IMR-90 (cell line): ENCODE data around the gene SWI5. TPM values are rescaled to one million over a fixed set of nuclear protein-coding genes. Genes with fewer than 3 reads are reported as not detected.

Source experiments
- ATAC-seq: fragments of 200-7000 bp; cut with Tn5 transposase; 2 replicates; pipeline ENCODE4 v1.9.1; 2020; ENCODE audit warnings: low read depth, mild to moderate bottlenecking, moderate library complexity
- BruUV-seq: library from RNA; stranded (reverse); fragments of 400-500 nt; replicated peaks from 2 replicates; lab custom pipeline; 2021; lab: Mats Ljungman, UMichigan
- CTCF ChIA-PET: fragments of 300-600 bp; formaldehyde crosslinking; extraction: SDS; loops from one replicate; lab custom pipeline; 2021; ENCODE audit warnings: antibody characterized with exemption; lab: Yijun Ruan, JAX
- POLR2A ChIA-PET: fragments of 300-600 bp; sonication (Branson Sonifier 250); formaldehyde crosslinking; loops from one replicate; lab custom pipeline; 2022; ENCODE audit warnings: antibody characterized with exemption; ENCODE audit not compliant: unreplicated experiment; lab: Charles Lee
- DNase-seq: peaks from one replicate; pipeline ENCODE4 v3.0.0; 2013
- H2AFZ ChIP-seq: replicated peaks from 2 replicates; pipeline ENCODE3; 2013; ENCODE audit warnings: low read length, mild to moderate bottlenecking; ENCODE audit not compliant: poor library complexity
- H2AK5ac ChIP-seq: 2 replicates; pipeline ENCODE4 v1.6.1; 2013; ENCODE audit warnings: low read depth, low read length, inconsistent platforms
- H2AK9ac ChIP-seq: replicated peaks from 2 replicates; pipeline ENCODE3; 2013; ENCODE audit warnings: mild to moderate bottlenecking, low read depth, low read length, moderate library complexity; ENCODE audit not compliant: poor library complexity
- H2BK120ac ChIP-seq: 2 replicates; pipeline ENCODE4 v1.6.1; 2013; ENCODE audit warnings: low read depth, low read length, inconsistent platforms
- H2BK15ac ChIP-seq: 3 replicates; pipeline ENCODE4 v1.6.1; 2013; ENCODE audit warnings: low read depth, low read length, inconsistent platforms
- H2BK20ac ChIP-seq: 2 replicates; pipeline ENCODE4 v1.6.1; 2013; ENCODE audit warnings: low read depth, mild to moderate bottlenecking, inconsistent platforms, low read length, moderate library complexity
- H2BK5ac ChIP-seq: 2 replicates; pipeline ENCODE4 v1.6.1; 2013; ENCODE audit warnings: mild to moderate bottlenecking, low read depth, low read length, inconsistent platforms; ENCODE audit not compliant: poor library complexity, severe bottlenecking
- H3K14ac ChIP-seq: replicated peaks from 2 replicates; pipeline ENCODE4 v1.6.1; 2013; ENCODE audit warnings: low read depth, low read length, inconsistent platforms
- H3K18ac ChIP-seq: 2 replicates; pipeline ENCODE4 v1.6.1; 2013; ENCODE audit warnings: low read depth, low read length, control low read depth
- H3K23ac ChIP-seq: 2 replicates; pipeline ENCODE4 v1.6.1; 2013; ENCODE audit warnings: low read depth, low read length, inconsistent platforms
- H3K27ac ChIP-seq: 2 replicates; pipeline ENCODE4 v1.5.1; 2013; ENCODE audit warnings: mild to moderate bottlenecking, control low read depth, low read length; ENCODE audit not compliant: insufficient read depth
- H3K27me3 ChIP-seq: 2 replicates; pipeline ENCODE4 v1.6.1; 2013; ENCODE audit warnings: low read length; ENCODE audit not compliant: control insufficient read depth, insufficient read depth
- H3K36me3 ChIP-seq: 2 replicates; pipeline ENCODE4 v1.6.1; 2013; ENCODE audit warnings: low read length, mixed read lengths; ENCODE audit not compliant: control insufficient read depth, insufficient read depth
- H3K4ac ChIP-seq: 2 replicates; pipeline ENCODE4 v1.6.1; 2013; ENCODE audit warnings: low read depth, low read length, inconsistent platforms
- H3K4me1 ChIP-seq: 2 replicates; pipeline ENCODE4 v1.6.1; 2013; ENCODE audit warnings: low read length, mixed read lengths; ENCODE audit not compliant: control insufficient read depth, insufficient read depth
- H3K4me2 ChIP-seq: 2 replicates; pipeline ENCODE4 v1.6.1; 2013; ENCODE audit warnings: low read depth, mild to moderate bottlenecking, control low read depth, low read length, moderate library complexity
- H3K4me3 ChIP-seq: 2 replicates; pipeline ENCODE4 v1.5.1; 2013; ENCODE audit warnings: low read depth, mild to moderate bottlenecking, control low read depth, low read length, moderate library complexity; ENCODE audit not compliant: insufficient read depth
- H3K56ac ChIP-seq: 2 replicates; pipeline ENCODE4 v1.6.1; 2013; ENCODE audit warnings: low read length, inconsistent platforms; ENCODE audit not compliant: insufficient read depth; ENCODE audit errors: extremely low read depth
- H3K79me1 ChIP-seq, 2 experiments: 2 replicates each; pipeline ENCODE4 v1.6.1; 2013; ENCODE audit warnings: low read length in 2 of 2, inconsistent platforms in 1 of 2, low read depth in 1 of 2
- H3K9ac ChIP-seq: 2 replicates; pipeline ENCODE4 v1.6.1; 2013; ENCODE audit warnings: low read depth, low read length, control low read depth
- H3K9me1 ChIP-seq: 2 replicates; pipeline ENCODE4 v1.6.1; 2013; ENCODE audit warnings: low read length, inconsistent platforms; ENCODE audit not compliant: insufficient read depth
- H3K9me3 ChIP-seq: 2 replicates; pipeline ENCODE4 v1.6.1; 2013; ENCODE audit warnings: low read length; ENCODE audit not compliant: control insufficient read depth, insufficient read depth
- H4K20me1 ChIP-seq: 2 replicates; pipeline ENCODE4 v1.6.1; 2013; ENCODE audit warnings: low read length, inconsistent platforms; ENCODE audit not compliant: insufficient read depth
- H4K5ac ChIP-seq: 2 replicates; pipeline ENCODE4 v1.6.1; 2013; ENCODE audit warnings: mild to moderate bottlenecking, low read depth, low read length, control low read depth
- H4K8ac ChIP-seq, 2 experiments: 2 replicates each; pipeline ENCODE4 v1.6.1; 2013; ENCODE audit warnings: low read depth in 2 of 2, low read length in 2 of 2, control low read depth in 1 of 2, inconsistent platforms in 1 of 2
- H4K91ac ChIP-seq: 2 replicates; pipeline ENCODE4 v1.6.1; 2013; ENCODE audit warnings: low read depth, low read length, inconsistent platforms; ENCODE audit not compliant: insufficient read depth
- BHLHE40 ChIP-seq: fragments of 150-350 bp; IDR thresholded peaks from 2 replicates; pipeline ENCODE4 v1.6.1; 2016; ENCODE audit warnings: mild to moderate bottlenecking, low read depth, low read length
- CEBPB ChIP-seq: IDR thresholded peaks from 2 replicates; pipeline ENCODE4 v1.6.1; 2012; ENCODE audit warnings: low read depth, low read length, improper control_type of control experiment
- CHD1 ChIP-seq: IDR thresholded peaks from 2 replicates; pipeline ENCODE4 v1.6.1; 2012; ENCODE audit warnings: low read depth, low read length, improper control_type of control experiment
- CTCF ChIP-seq: conservative IDR thresholded peaks from 2 replicates; pipeline ENCODE4 v1.5.1; 2012; ENCODE audit warnings: mild to moderate bottlenecking, low read depth, low read length, improper control_type of control experiment
- MAZ ChIP-seq: IDR thresholded peaks from 2 replicates; pipeline ENCODE4 v1.6.1; 2012; ENCODE audit warnings: low read depth, mild to moderate bottlenecking, low read length, improper control_type of control experiment, moderate library complexity, borderline replicate concordance
- POLR2A ChIP-seq: IDR thresholded peaks from 2 replicates; pipeline ENCODE4 v1.6.1; 2012; ENCODE audit warnings: mild to moderate bottlenecking, low read depth, low read length
- RCOR1 ChIP-seq: IDR thresholded peaks from 2 replicates; pipeline ENCODE4 v1.6.1; 2012; ENCODE audit warnings: mild to moderate bottlenecking, low read length, improper control_type of control experiment; ENCODE audit not compliant: insufficient replicate concordance
- RFX5 ChIP-seq: IDR thresholded peaks from 2 replicates; pipeline ENCODE4 v1.8.0; 2012; ENCODE audit warnings: low read depth, mild to moderate bottlenecking, low read length, moderate library complexity
- USF2 ChIP-seq: fragments of 150-350 bp; IDR thresholded peaks from 2 replicates; pipeline ENCODE4 v1.6.1; 2017; ENCODE audit warnings: mild to moderate bottlenecking, antibody characterized with exemption, low read length, low read depth
- WGBS, 2 experiments: methylation state at CpG; one replicate each; pipeline versions ENCODE4 v1.1.5 to v1.1.7; 2013; ENCODE audit warnings: missing lambda C conversion rate in 2 of 2; ENCODE audit not compliant: insufficient read length in 1 of 2; ENCODE audit errors: extremely low coverage in 2 of 2; 5-methylcytosine and 5-hydroxymethylcytosine counted together
- dilution Hi-C: fragments of 300-500 bp; cut with HindIII; formaldehyde crosslinking; loops from one replicate; pipeline ENCODE4 v1.14.3; 2018; ENCODE audit warnings: low sequenced_read_pairs; ENCODE audit not compliant: unreplicated experiment
- in situ Hi-C: fragments of 300-500 bp; cut with MboI; formaldehyde crosslinking; loops from 3 replicates; pipeline ENCODE4 v1.14.3; 2019; ENCODE audit warnings: low sequenced_read_pairs, inconsistent platforms, mixed read lengths
- intact Hi-C: fragments of 100-400 bp; cut with micrococcal nuclease; formaldehyde crosslinking; loops from 2 replicates; pipeline ENCODE4 v1.10.0; 2022
- polyA plus RNA-seq, 3 experiments: library from polyadenylated mRNA; depleted of rRNA; stranded (reverse); fragments of >200 nt; gene quantifications; 2 replicates each; pipeline ENCODE4 v1.2.3, GENCODE V29; 2012; ENCODE audit warnings: low replicate concordance in 1 of 3
- total RNA-seq: library from RNA; depleted of rRNA; stranded (reverse); fragments of >200 nt; gene quantifications from 2 replicates; pipeline ENCODE4 v1.2.3, GENCODE V29; 2012
- TF ChIP-seq, protein P1 (sequence below): fragments of 150-350 bp; IDR thresholded peaks from 2 replicates; pipeline ENCODE4 v1.6.1; 2016; ENCODE audit warnings: low read depth, mild to moderate bottlenecking, low read length, moderate library complexity, borderline replicate concordance

The SWI5 gene
- total and polyA plus RNA-seq, 2 of the 4 experiments (the other 2 are of a cell fraction): 38.9 to 93.5 TPM

DNA sequence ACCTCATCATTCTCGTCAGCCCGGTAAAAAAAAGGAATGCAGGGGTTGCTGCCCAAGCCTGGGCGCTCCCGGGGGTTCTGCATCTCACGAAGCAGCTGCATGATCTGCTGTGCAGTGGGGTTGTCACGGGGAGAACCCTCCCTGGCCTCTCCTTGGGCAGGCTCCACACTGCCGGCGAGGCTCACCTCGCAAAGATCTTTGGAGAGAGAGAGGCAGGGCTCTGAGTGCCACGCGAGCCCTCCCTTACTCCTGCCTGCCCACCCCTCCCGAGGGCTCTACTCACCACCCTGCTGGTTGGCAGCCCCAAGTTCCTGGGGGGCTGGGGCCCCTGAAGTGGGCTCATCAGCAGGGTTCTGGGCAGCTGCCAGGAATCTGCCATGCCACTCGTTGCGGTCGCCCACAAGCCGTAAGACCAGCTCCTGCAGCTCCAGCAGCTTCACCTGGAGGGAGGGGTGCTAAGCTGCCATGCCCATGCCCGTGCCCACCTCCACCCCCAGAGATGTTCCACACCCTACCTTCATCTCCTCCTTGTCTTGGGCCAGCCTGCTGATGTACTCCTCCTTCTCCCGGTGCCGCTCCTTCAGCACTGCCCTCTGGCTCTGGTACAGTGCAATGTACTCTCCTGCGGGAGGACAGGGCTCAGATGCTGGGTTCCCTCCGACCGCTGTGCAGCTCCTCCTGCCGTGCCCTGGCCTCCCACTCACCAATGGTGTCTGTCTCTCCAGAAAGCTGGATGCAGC is 18.8 kb upstream of the SWI5 start:
- Histone ChIP-seq H3K4me2 (no peak overlapping the region), H3K4me1 (no peaks in the 10 kb centered on the region), H2AK5ac (no peak overlapping the region), H3K36me3 (peaks cover 63% of the 10 kb centered on the region), H3K79me1 (peaks cover 5% of the 10 kb centered on the region in 2 experiments; a peak in 1 of 4 replicates), H3K23ac (no peak overlapping the region), H4K5ac (no peak overlapping the region), H3K27me3 (no peaks in the 10 kb centered on the region), H2BK120ac (no peak overlapping the region), H4K8ac (no peak overlapping the region), H2BK15ac (no peak overlapping the region), H2BK5ac (no peak overlapping the region), H3K27ac (no peak overlapping the region), H3K56ac (no peak overlapping the region), H3K14ac (no peak overlapping the region), H3K4me3 (no peak overlapping the region), H2AK9ac (no peak overlapping the region), H2AFZ (no peak overlapping the region), H4K20me1 (peaks cover 12% of the 10 kb centered on the region), H3K18ac (no peak overlapping the region), H4K91ac (no peak overlapping the region), H3K9me1 (no peaks in the 10 kb centered on the region), H3K9me3 (no peaks in the 10 kb centered on the region), H2BK20ac (no peak overlapping the region), H3K9ac (no peak overlapping the region), H3K4ac (no peak overlapping the region)
- in situ Hi-C loops: no loop called here
- DNase-seq (no peak), ATAC-seq (no peak)
- intact Hi-C loops: no loop called here
- ChIA-PET CTCF (no interaction called here), POLR2A (no interaction called here)
- dilution Hi-C loops: no loop called here
- TF ChIP-seq MAZ (no peak), CTCF (no peak), RCOR1 (no peak), USF2 (no peak), POLR2A (no peak), CHD1 (no peak), CEBPB (no peak), RFX5 (no peak), BHLHE40 (no peak)
- TF ChIP-seq, protein P1, sequence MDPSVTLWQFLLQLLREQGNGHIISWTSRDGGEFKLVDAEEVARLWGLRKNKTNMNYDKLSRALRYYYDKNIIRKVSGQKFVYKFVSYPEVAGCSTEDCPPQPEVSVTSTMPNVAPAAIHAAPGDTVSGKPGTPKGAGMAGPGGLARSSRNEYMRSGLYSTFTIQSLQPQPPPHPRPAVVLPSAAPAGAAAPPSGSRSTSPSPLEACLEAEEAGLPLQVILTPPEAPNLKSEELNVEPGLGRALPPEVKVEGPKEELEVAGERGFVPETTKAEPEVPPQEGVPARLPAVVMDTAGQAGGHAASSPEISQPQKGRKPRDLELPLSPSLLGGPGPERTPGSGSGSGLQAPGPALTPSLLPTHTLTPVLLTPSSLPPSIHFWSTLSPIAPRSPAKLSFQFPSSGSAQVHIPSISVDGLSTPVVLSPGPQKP: no peak
- WGBS, 2 experiments: 85% methylated on average over 4 of the region's 23 CpGs; no CpG with 5 or more reads in 1 of the 2 experiments
- BruUV-seq: no TSS peak
